HTERT RPE-1 (cell line): ENCODE measurements around the gene NOL12.

Experiments used
- in situ Hi-C: fragments of 300-500 bp; cut with MboI; formaldehyde crosslinking; loops from 4 replicates; pipeline ENCODE4 v1.14.3; 2020; ENCODE audit warnings: low sequenced_read_pairs

The NOL12 gene

GRCh38 chr22:37741312-37741795, 55.2 kb downstream of the NOL12 start:
- in situ Hi-C loops, result no loop called here

GRCh38 chr22:37742376-37743171, 56.4 kb downstream of the NOL12 start:
- in situ Hi-C loops, result no loop called here
